Measurements from ENCODE around the gene RAD50.

RAD50 gene

DNA sequence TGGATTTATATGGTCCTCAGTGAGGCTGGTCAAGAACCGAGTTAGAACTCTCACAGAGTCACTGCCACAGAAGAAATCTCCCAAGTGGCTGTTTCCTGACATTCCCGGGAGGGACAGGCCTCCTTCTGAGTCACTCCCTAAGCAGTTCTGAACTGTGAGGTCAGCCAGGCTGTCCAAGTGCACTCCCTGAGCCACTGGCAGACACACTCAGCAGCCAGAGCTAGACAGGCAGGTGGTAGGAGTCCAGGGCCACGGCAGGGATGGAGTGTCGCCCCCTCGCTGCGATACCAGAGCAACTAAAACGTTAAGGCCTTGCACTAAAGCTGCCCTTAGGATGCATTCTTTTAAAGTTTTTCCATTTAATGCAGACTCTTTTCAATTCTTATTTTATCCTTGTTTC, 120.4 kb downstream of the RAD50 start:
- DNase-seq (ENCODE audit: low spot score), result peak; percentile 70

DNA sequence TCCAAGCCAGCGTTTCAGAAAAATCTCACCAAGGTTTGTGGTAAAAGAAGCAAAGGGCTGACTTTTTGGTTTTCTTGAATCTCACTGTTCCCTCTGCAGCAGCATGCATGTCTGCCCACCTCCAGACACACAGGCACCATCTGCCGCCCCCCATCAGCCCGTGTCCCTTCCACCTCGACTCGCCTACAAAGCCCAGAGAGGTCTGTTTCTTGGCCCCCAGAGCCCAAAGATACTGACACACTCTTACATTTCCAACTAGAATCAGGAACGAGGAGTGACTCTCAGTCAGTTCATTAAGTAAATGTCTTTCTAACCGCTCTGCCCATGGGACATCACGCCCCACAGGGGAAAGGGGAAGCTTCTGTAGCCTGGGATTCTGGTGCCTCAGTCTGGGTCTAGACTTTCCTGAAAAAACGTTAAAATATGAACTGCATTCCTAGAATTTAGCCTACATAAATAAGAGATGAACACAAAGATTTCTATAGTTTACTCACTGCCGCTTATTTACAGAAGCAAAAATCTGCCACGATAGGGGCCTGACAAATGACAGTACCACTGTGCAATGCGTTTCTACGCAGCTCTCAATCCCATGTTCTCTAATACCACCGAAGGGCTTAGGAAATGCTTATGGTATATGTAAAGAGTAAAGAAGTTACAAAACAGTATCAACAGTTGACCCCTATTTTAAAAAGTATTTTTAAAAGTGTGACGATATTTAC, 121.1 kb downstream of the RAD50 start:
- no peak for DNase-seq (ENCODE audit: low spot score)

DNA sequence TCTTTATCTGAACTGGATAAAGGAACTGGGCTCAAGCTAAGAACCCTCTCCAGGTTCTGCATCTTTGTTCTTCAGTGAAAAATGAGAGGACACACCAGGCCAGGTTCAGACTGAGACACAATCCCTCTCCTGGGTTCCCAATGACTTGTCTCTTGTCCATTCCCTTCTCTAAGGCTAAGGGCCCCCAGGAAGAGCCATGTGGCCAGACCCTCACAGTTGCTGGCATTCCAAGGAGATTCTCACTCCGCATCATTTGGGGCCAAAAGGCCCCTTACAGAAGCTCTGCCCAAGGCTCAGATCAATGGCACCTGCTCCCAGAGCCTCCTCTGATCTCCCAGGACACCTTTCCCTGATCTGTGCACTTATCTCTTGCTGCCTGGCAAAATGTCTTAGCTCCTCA, 122.0 kb downstream of the RAD50 start:
- no peak for DNase-seq (ENCODE audit: low spot score)

DNA sequence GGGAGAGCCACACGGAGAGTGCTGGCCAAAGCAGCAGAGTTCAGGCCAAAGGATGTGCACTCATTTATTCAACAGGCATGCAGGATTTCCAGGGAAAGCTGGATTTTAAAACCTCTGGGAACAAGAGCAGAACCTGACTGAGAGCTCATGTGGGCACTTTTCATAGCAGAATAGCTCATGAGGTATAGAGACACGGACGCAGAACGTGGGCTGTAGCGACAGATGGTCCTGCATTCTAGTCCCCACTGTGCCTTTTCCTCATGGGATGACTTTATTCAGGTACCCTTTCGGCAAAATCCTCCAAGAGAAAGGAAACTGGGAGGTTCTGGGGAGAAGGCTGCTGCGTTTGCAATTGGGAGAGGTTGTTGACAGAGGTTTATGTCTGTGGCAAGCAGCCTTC, 122.4 kb downstream of the RAD50 start:
- no peak for DNase-seq (ENCODE audit: low spot score)

DNA sequence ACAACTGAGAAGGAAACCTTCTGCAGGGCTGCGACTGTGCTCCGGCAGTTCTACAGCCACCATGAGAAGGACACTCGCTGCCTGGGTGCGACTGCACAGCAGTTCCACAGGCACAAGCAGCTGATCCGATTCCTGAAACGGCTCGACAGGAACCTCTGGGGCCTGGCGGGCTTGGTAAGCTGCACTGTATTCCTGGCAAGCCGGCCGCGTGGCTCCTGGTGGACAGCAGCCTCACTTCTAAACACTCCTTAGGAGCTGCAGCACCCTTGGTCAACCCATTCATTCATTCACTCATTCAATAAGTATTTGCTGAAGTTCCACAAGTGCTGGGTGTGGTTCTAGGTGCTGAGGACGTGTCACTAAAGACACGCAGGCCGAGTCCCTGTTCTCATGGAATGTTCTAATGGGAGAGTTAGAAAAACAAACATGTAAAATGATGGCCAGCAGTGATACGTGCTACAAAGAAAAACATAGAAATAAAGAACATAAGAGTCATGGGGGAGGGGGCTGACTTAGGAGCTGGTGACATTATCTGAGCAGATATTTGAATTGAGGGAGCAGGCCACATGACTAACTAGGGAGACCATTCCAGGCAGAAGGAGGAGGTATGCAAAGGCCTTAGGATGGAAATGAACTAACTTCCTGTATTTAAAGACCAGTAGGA, 123.1 kb downstream of the RAD50 start:
- DNase-seq (ENCODE audit: low spot score), result no peak

DNA sequence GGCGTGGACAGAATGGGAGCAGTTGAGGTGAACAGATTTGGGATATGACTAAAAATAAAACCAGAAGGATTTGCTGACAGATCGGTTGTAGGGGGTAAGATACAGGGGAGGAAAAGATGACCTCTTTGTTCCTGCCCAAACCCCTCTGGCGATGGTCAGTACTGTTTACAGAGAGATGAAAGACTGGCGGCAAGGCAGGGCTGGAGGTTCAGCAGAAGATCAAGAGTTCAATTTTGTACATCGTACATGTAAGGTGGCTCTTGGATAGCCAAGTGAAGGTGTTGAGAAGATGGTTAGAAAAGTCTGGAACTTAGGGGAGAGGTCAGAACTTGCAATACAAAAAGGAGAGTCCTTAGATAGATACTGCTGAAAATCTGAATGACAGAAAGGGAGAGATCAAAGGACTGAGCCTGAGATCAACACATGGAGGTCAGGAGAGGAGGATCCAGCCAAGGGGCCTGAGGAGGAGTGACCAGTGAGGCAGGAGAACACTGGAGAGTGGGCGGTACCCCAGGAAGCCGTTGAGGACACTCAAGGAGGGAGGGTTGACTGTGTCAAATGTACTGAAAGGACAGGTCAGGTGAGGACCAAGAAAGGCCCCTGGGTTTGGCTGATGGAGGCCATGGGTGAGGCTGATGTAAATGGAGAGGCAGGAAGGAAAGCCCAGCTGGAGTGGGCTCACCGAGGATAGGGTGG, 124.2 kb downstream of the RAD50 start:
- DNase-seq (ENCODE audit: low spot score), result no peak

DNA sequence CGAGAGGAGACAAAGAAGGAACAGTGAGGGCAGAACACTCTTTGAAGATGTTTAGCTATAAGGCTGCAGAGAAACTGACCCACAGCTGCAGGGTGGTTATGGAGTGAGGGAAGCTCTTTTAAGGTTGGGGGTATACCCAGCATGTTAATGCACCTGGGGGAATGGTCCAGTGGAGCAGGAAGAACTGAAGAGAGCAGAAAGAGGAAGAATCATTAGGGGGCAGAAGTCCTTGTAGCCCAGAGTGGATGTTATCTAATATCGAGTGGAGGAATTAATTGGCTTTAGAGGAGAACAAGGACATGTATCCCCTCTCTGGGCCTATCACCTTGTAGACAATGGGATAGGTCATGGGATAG, 124.7 kb downstream of the RAD50 start:
- no peak for DNase-seq (ENCODE audit: low spot score)

DNA sequence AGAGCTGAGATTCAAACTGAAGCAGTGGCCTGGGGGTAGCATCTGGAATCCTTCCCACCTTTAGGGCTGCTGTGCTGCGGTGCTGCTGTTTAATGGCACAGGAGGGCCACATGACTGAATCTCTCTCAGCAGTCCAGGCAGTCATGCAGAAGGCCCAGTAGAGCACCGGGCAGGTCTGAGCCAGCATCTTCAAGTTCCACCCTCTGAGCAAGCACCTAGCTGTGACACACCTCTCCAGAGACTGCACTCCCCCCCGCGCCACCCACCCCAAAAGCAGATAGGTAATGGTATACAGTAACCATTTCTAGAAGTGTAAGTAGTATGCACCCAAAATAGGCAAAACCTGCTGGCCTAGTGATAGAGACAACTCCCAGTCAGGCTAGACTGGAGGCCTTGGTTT, 125.2 kb downstream of the RAD50 start:
- DNase-seq (ENCODE audit: low spot score), result no peak

DNA sequence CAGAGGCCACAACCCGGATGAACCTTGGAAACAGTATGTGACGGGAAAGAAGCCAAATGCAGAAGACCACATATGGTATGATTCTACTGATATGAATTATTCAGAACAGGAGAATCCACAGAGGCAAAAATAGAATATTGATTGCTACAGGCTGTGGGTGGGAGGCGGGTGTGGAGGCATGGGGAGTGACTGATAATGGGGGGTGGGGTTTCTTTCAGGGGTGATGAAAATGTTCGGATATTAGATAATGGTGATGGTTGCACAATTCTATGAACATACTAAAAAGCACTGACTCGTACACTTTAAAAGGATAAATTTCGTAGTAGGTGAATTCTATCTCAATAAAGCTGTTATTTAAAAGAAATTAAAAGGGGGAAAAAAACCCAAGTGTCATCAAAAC, 127.7 kb downstream of the RAD50 start:
- DNase-seq (ENCODE audit: low spot score), result no peak

DNA sequence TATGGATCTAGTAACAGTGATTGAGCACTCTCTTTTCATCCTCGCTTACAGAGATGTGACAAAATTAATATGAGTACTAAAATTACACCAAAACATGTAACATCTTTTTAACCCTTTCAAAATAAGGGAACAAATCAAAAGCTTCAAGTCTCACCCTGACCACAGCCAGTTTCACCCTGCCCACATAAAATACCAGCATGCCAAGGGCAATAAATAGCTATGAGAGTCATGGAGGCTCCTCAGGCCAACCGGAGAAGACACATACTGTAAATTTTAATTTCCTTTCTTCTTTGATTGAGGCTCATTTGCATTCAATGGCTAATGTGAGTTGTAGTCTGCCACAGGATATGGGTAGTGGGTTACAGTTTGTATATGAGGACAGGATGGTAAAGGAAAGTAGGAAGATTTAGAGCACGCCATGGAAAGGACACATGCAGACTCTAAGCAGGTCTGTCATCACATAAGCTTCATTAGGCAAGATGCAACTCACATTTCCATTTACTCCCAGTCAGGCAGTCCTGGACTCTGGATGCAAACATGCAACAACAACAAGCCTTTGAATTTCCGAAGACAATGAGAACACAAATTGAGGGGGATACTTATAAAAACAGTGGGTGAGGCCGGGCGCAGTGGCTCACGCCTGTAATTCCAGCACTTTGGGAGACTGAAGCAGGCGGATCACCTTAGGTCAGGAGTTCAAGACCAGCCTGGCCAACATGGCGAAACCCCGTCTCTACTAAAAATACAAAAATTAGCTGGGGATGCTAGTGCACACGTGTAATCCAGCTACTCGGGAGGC, 128.3 kb downstream of the RAD50 start:
- no peak for DNase-seq (ENCODE audit: low spot score)

DNA sequence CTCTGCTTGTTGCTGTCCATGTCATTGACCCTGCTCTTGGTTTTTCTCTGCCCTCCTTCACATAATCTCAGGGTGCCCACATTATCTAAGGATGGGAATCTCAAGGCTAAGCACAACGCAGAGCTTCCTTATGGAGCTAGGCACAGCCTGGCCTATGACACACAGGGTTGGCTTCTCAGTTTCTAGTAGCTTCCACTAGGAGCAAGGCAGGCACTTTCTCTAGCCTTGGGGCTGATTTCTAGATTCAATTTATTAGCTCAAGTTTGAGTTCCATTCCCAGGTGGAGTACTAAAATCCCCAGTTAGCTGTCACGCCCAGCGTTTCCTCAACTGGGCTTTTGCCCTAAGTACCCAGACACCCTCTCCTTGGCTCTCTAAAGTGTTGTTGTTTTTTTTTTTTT, 129.4 kb downstream of the RAD50 start:
- DNase-seq (ENCODE audit: low spot score), result no peak

DNA sequence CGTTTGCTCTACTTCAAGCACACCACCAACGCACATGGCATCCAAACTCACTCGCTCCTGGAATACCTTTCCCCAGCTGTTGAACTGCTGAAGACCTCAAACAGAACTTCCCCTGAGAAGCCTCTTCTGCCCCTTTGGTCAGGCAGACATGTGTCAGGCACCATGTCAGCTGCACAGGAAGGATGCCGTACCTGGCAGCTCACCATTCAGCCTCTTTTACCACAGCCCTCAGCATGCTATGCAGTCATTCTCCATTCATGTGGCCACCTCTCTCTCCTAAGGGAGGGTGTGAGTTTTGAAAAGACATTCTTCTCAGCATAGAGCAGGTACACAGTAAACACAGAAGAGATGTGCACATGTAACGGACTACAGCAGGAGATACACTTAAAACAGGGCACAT, 131.2 kb downstream of the RAD50 start:
- no peak for DNase-seq (ENCODE audit: low spot score)

DNA sequence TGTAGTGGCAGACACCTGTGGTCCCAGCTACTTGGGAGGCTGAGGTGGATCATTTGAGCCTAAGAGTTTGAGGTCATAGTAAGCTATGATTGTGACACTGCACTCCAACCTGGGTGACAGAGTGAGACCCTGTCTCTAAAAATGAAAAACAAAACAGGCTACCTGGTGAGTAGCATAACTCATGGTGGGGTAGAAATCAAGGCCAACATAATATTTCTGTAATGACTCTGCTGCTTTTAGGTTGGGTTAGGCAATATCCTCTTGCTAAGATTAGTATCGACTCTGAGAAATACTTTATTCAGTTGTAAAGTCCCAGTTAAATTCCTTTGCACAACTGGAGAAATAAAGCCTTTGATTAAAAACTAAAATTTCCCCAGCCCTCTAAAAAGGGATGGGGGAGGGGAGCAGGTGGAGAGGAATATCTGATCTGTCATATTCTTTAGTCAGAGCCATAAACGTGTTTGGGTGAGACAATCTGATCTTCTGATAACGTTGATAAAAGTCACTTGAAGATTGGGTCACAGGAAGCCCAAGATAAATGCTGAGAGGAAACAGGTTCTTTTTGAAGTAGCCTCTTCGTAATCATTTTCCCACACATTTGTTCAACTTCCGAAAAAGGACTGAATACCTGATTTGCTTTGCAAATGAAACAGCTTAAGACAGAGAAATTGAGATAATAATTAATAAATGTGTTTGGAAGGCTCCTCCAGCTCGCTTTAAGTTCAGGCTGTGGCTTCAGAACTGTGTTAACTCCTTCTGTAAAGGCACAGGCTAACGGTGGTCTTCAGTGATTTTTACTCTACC, 132.0 kb downstream of the RAD50 start:
- no peak for DNase-seq (ENCODE audit: low spot score)

DNA sequence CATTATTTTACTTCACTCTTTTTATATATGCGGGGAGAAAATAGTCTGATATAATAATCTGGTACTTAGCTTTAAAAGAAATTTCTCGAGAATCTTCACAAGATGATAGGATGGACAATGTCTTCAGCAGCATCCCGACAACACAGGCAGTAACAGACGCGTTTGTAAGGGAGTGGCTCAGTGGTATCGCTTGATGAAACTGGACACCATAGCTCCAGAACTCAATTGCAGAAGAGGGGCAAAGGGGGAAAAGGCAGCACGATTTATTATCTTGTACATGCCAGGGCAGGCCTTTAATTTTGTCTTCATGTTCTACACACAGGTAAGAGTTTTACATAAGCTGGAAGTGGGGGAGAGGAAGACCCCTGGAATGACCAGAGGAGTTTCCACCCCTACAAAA, 132.7 kb downstream of the RAD50 start:
- no peak for DNase-seq (ENCODE audit: low spot score)

DNA sequence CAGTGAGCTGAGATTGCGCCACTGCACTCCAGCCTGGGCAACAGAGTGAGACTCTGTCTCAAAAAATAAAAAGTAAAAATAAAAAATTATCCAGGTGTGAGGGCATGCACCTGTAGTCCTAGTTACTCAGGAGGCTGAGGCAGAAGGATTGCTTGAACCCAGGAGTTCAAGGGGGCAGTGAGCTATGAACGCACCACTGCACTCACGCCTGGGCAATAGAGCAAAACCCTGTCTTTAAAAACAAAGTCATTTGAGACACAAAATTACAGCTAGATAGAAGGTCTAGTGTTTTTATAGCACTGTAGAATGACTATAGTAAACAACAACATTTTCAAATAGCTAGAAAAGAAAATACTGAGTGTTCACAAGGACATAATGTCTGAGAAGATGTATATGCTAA, 133.4 kb downstream of the RAD50 start:
- DNase-seq (ENCODE audit: low spot score), result no peak

DNA sequence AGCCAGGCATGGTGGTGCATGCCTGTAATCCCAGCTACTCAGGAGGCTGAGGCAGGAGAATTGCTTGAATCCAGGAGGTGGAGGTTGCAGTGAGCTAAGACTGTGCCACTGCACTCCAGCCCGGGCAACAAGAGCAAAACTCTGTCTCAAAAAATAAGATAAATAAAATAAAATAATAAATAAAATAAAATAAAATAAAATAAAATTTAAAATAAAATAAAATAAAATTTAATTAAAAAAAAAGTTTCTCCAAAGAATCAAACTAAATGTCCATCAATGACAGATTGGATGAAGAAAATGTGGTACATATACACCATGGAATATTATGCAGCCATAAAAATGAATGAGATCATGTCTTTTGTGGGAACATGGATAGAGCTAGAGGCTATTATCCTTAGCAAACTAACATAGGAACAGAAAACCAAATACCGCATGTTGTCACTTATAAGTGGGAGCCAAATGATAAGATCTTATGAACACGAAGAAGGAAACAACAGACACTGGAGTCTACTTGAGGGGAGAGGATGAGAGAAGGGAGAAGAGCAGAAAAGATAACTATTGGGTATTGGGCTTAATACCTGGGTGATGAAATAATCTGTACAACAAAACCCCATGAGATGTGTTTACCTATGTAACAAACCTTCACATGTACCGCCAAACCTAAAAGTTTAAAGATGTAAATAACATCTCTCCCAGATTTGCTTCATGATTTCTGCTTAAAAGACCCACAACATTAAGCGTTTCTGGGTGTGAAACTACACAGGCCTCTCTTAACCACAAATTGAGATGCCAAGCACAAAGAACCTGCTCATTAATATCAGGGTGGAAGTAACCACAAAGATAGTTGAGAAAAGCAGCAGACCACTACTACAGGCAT, 135.2 kb downstream of the RAD50 start:
- DNase-seq (ENCODE audit: low spot score), result peak; percentile 18

DNA sequence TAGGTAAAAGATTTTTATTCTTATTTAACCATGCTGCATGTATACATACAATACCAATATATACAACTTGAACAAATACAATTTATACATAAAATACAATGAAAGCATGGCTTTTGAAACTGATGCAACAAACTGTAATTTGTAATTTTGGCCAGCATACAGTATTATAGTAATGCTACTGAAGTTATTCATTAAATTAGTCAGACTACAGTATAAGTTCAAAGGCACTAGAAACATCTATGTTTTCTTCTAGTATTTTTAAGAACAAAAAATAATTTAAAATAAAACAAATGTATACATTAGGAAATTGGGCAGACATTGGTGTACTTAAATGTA, 135.8 kb downstream of the RAD50 start:
- peak; percentile 27 for DNase-seq (ENCODE audit: low spot score)

All from SW480 (cell line).